NOMO-1 treated with DMSO at 0.1 percent for 48 hours (cell line): ENCODE data around the gene RASD1.

Experiments used
- DNase-seq: peaks from one replicate; lab custom pipeline; 2025; ENCODE audit not compliant: unreplicated experiment; lab: John Stamatoyannopoulos, UW

RASD1 gene

DNA sequence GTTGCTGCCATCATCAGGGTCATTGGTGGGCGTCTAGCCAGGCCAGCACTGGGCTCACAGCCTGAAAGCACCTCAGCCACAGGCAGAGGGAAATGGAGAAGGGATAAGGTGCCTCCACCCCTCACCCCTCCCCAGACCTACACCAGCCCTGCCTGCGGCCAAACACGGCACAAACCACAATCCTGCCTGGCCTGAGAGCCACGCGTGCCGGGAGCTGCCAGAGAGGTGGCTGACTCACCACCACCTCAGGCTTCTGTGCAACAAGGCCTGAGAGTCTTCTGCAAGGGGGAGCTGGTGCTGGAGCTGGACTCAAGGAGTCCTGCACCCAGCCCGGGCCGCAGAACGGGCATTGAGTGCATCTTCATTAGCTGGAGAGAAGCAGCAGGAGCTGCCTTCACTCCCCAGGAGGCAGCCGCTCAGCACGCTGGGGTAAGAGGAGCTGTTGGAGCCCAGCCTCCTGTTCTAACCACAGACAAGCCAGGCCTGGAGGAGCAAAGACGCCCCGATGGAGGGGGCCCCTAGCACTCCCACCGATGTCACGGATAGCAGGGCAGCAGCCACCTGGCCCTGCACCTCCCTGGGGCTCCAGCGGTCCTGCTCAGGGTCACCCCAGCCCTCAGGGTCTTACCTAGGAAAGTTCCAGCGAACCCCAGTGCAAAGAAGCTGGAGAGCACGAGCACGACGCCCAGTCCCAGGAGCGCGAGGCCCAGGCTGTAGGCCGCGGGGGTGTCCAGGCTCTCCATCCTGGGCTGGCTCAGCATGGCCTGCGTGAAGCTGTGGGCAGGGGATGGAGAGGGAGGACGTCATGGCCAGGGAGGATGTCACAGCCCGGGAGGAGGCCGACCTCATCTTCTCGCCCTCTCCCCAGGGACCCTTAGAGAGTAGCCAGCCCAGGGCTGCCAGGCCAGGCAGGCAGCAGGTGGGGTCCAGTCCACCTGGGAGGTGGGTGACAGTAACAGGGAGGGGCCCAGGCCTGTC lies 16.0 kb upstream of the RASD1 start:
- DNase-seq, result no peak

DNA sequence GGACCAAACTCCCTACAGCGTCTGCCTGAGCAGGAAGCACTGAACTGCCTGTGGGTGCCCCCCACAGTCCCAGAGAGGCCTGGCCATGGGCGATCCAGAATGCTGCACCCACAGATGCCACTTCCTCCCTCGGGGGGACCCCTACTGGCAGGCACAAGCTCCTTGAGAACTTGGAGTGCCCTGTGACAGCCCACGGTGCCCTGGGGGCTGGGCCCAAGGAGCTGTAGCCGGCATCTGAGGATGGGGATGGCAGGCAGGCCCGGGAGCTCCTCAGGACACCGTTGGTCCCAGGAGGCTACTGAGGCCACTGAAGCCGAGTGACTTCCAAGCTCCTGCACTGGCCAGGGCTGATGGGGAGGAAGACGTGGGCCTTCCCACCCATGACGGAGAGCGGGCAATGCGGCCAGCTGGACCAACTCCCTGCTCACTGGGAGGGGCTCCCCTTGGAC lies 15.1 kb upstream of the RASD1 start:
- DNase-seq, result no peak

- DNase-seq, result no peak
These were observed 14.5 kb upstream of the RASD1 start for GRCh38 chr17:17510456-17511292.

DNA sequence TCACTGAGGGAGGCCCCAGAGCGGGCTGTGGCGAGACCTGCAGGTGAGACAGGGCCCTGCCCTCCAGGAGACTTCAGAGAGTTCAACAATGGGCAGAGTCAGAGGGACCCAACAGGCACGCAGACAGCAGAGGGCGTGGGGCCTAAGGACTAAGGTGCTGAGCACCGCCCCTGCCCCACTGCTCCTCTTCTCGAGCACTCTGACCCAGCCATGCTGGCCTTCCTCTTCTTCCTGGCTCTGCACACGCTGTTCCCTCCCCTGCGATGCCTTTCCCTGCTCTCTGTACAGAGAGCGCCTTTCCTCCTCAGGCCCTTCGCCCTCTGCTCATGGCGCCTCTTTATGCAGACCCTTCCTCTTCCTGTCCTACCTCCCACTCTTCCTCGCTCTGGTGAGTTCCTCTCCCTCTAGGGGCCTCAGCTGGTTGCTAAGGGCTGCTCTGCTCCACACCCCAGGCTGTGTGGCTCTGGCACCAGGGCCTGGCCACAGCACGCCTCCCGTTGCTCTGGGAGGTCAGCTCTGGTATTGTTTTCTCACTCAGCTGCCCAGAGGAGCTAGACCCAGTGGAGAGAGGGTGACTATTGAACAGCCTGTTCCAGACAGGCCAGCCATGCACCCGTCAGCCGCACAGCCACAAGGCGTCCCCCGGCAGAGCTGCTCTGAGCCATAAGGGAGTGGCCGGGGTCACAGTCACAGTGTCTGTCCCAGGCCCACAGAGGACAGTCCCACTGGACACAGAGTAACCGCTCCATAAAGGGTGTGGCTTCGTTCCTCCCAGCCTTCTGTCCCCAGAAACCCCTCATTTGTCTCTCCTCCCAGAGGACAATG lies 13.6 kb upstream of the RASD1 start:
- DNase-seq, result no peak

DNA sequence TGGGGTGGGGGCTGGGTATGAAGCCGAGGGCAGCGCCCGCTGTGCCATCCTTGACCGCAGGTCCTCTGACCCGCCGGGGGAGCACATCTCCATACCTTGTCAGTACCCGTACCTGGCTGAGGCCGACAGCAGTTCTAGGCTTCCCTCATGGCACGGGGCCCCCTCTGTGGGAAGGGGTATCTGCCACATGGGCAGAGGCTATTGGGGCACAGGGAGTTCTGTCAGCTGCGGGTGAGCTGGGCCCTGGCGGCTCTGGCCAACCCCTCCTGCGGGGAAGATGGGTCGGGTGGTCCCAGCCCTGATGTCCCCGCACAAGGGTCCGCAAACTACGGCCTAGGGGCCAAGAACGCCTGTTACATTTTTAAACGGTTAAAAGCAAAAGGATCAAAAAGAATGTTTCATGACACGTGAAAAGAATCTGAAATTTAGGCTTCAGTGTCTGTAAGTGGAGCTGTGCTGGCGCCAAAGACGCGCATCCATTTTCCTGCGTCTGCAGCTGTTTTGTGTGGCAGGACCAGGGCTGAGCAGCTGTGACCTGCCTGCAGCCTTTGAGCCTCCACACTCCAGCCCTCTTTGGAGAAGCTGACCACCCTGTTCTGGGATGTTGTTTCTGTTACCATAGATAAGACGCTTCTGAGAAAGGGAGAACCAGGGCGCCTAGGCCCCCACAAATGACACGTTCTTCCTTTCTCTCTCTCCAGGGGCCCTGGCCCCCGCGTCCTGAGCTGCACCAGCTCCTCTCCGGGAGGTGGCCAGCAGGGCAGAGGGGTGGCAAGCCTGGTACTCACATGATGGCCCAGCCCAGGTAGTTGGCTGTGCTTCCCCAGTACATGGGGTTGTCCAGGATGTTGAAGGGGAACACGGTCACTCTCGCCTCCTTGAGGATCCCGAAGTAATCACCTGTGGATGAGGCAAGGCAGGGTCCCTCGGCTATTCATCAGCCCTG lies 12.7 kb upstream of the RASD1 start:
- DNase-seq, result no peak

DNA sequence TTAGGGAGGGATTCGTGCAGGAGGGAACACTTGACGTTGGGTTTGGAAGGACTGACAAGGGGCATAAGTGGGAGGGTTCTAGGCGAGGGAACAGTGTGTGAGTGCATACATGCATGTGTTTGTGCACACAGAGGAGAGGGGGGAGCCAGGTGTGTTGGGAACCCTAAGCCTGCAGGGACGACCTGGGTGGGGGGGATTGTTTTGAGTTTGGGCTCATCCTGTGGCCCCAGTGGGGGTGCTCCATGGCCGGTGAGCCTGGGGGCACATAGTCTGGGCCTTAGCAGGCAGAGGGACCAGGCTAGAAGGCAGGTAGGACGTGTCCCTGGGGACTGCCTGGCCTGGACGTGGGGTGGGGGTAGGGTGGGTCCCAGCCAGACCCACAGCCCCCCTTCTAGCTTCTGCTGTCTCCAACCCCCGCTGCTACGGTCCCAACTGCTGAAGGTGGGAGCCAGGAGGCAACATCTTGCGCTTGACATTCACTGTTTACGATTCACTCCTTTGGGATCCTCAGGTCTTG lies 11.9 kb upstream of the RASD1 start:
- DNase-seq, result no peak

DNA sequence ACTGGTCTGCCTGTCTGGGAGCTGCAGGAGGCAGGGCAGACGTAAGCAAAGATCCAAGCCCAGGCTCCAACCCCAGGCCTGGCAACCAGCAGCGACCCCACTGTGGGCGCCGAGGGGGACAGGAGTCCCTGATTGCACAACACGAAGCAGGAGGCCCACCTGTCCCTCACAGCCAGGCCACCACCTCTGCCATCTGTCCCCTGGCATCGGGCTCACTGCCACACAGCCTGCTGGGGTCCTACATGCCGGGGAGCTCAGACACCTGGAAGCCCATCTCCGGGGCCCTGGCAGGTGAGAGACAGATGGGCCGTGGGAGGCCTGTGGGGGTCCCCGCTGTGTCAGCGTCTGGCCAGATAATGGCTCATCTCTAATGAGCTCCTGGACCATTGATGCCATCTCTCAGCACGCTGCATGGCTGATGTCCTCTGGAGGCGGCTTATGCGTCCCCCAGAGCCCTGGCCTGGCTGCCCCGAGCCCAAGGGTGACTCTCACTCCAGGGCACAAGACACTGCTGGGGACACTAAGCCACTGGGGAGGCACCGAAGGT lies 11.3 kb upstream of the RASD1 start:
- no peak for DNase-seq

GRCh38 chr17:17506893-17507464 lies 10.8 kb upstream of the RASD1 start:
- DNase-seq, result no peak

DNA sequence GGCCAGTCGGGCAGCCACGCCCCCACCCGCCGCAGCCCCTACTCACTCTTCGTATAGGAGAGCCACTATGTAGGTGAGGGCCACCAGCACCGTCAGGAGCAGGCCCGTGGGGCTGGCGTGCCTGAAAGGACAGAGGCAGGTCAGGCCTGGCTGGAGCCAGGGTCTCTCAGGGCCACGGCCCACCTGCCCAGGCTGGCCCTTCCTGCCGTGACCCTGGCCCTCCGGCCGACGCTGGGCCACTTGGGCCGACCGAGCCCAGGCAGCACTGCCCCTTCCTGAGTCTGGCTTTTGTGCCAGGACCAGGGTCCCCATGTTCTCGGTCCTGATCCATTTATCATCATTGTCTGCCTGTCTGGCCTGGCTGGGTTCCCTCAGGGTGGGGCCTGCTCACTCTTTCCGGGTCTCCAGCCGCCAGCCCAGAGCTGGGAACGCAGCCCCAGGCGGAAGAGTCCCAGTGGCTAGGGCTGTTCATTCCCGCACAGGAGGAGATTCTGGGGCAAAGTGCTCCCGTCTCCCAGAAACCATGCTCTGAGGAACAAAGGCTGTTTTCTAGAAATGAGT lies 10.1 kb upstream of the RASD1 start:
- no peak for DNase-seq

DNA sequence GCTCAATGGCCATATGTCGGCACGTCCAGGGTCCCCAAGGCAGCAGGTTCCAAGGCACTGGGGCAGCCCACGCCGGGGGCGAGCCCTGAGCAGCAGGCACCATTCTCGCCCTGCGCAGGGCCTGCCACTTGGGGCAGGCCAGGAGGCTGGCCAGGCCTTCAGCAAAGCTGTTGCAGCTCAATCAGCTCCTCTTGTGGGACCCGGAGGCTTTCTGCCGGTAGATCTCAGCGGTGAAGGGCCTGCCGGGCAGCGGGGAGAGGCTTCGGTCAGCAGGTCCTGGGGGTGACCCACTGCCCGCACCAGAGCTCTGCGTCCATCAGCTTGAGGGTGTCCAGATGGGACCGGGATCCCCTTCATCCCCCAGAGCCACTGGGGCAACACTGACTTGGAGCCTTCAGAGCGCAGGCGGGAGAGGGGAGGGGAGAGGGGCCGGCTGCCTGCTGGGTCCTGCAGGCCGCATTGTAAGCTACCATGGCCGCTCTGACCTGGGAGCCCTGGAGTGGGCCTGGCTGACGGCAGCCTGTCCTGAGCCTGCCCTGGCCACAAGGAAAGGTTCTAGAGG lies 9.5 kb upstream of the RASD1 start:
- no peak for DNase-seq

- no peak for DNase-seq
These were observed 9.0 kb upstream of the RASD1 start for GRCh38 chr17:17505151-17505550.

DNA sequence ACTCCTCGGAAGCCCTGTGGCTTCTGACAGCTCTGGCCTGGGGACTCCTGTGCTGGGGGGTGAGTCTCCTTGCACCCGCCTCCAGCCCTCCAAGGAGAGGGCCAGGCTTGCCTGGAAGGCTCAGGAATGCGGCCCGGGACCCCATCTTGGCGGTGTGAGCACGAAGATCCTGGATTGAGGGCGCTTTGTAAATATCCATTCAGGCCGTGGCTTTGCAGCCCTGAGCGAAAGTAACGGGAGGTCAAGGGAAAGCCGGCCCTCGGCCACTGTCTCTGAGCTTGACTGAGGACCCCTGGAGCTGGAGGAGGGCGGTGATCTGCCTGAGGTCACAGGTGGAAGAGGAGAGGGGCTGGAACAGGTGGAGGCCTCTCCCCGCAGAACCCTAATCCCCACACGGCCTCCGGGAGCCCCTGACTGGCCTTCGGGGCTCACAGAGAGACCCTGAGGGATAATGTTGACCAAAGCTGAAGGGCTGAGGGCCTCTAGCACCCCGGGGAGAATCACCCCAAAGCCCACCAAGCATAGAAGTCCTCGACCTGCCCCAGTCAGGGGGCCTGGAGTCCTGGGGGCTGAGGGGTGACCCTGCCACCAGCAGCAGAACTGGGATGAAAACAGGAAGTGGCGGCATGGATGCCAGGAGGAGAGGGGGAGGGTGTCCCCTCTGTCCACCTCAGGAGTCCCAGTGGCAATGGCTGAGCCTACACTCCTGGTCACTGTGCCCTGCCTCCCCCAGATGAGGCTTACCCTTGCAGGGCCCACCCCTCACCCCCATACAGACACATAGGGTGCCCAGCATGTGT lies 8.3 kb upstream of the RASD1 start:
- no peak for DNase-seq

DNA sequence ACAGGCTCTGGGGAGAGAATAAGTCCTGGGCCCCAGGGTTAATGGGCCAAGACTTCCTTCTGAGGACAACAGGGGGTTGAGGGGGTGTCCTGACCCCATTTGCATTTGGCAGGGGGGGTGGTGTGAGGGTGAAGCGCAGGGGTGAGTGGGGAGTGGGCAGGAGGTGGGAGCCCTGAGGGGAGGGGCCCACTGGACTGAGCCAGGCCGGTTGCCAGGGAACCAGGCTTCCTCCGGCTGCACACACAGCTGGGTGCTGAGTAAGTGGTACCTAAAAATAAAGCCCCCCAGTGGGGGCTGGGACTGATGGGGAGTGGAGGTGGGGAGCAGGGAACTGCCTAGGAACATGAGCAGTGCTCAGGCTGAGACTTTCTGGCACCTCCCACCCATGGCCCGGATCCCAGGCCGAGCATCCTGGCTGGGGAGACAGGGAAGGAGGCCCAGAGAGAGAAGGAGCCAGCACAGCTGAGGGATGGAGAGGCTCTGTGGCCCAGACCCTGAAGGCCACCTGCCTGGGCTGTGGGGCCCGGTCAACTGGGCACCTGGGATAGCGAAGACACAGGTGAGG lies 7.5 kb upstream of the RASD1 start:
- DNase-seq, result no peak

DNA sequence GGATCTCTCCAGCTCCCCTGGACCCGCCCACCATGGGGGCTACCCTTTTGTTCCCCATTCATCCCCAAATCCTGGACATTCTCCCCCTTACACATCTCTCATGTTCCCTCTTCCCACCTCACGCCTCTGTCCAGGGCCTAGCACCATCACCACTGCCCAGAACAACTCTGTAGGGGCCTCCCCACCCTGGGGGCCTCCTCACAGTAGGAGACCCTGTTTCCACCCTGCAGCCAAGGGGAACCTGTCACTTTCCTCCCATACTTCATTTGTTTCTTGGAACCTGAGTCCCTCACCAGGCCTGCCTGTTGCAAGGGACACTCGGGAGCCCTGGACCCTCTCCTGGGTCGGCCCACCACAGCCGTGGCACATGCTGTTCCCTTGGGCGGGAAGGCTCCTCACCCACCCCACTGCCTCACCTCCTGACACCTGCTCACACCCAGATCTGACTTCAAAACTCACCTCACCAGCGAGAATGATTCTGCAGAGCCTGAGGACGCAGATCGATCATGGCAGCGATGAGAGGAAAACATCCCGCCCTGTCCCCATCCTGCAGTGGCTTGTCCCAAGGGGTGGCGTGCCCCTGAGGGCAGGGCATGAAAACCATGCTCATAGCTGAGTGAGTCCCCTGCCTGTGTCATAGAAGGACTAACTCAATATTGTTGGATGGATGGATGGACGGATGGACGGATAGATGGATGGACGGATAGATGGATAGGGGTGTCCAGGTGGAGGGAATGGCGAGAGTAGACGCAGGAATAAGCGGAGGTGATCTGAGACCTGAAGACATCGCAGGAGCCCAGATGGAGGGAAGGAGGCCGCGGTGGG lies 6.8 kb upstream of the RASD1 start:
- DNase-seq, result no peak

DNA sequence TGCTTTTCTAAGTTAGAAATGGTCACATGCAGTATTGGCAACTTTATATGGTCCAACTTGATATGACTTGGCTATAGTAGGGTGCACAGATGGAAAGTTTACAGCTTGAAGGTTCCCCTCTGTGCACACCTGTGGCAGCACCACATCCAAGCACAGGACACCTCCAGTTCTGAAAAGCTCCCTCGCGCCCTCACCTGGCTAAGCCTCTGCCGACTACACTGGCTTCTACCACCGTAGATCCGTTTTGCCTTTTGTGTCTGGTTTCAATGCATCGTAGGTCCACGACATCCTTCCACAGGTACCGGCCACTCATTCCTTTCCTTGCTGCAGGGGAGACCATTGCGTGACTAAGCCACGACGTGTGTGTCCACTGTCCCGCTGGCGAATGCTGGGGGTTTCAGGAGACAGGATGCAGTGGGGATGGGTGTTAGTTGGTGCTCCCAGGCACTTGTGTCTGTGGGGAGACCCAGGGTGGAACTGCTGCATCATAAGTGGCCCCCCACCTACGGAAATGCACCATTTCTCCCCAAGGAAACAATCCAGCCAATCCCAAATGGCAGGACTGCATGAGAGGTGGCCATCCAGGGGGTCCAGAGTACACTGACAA lies 4.9 kb upstream of the RASD1 start:
- DNase-seq, result no peak
